NOMO-1 treated with dmso at 0.1 percent for 144 hours (cell line): ENCODE measurements around the gene ENTHD1.
A peak's percentile ranks its signal among the peaks of the same experiment; 100 is the strongest.
"Not testable (repeated sequence)": the region's sequence is repeated elsewhere in the genome, so short reads cannot be mapped to it uniquely, and the experiment has no call there.

Experiments
- DNase-seq: peaks from one replicate; lab custom pipeline; 2025; ENCODE audit not compliant: unreplicated experiment; lab: John Stamatoyannopoulos, UW

ENTHD1 gene

GRCh38 chr22:39851606-39852315, 41.8 kb downstream of the ENTHD1 start:
- DNase-seq = no peak

- DNase-seq = no peak
These were observed 46.1 kb downstream of the ENTHD1 start for GRCh38 chr22:39847477-39847876.

DNA sequence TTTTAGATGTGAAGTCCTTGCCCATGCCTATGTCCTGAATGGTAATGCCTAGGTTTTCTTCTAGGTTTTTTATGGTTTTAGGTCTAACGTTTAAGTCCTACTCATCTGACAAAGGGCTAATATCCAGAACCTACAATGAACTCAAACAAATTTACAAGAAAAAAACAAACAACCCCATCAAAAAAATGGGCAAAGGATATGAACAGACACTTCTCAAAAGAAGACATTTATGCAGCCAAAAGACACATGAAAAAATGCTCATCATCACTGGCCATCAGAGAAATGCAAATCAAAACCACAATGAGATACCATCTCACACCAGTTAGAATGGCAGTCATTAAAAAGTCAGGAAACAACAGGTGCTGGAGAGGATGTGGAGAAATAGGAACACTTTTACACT, 47.0 kb downstream of the ENTHD1 start:
- not testable (repeated sequence) for DNase-seq

DNA sequence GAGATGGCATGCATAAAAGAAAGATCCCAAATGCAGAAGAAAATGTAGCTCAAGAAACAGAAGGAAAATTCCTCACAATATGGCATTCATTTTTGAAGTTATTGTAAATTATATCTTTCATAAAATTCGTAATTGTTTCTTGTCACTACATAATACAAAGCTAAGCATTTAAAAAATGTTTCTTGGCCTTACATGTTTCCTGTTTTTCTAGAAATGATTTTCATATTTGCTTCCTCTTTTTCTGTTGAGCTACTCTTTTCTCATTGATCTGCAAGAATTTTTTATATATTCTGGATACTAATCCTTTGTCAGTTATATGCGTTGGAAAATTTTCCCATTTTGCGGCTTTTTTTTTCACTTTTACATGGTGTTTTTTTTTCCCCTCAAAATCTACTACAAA, 48.0 kb downstream of the ENTHD1 start:
- DNase-seq = no peak

DNA sequence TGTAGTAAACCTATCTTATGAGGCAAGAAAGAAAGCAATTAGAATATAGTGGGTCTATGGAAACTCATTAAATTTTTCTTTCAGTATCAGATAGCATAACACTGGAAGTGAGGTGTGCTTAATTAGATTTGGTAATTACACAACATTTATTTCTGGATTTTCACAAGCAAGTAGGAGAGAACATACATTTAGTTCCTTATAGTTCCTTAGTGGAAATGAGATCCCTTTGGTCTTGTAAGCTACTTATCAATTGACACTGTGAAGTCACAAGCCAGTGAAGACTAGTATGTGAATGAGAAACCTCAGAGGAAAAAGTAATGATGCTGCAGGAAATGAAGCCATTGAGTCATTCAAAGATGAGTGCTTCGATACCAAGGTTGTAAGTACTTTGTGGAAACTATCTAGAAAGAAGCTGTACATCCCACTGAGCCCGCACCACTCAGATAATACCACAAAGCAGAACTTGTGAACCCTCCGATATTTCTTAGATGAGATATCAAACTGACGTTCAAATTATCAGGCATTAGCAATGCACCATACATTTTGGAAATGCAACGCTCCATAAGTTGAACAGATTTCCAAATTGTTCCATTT, 53.5 kb downstream of the ENTHD1 start:
- peak; percentile 7 for DNase-seq

DNA sequence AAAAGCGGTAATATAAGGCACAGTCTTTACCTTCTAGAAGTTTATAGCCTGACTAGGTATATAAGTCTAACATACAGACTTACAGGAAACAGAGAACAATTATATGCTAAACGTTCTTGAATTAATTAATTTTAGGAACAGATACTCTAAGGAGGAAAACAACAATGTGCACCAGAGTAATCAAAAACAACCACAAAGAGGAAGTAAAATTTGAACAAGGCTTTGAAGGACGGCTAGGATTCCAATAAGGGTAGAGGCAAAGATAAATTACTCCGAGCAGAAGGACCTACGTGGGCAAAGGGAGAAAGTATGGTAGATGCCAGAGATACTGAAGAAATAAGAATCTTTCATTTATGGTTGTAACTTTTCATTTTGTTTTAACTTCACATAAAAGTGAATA, 54.4 kb downstream of the ENTHD1 start:
- peak; percentile 30 for DNase-seq

DNA sequence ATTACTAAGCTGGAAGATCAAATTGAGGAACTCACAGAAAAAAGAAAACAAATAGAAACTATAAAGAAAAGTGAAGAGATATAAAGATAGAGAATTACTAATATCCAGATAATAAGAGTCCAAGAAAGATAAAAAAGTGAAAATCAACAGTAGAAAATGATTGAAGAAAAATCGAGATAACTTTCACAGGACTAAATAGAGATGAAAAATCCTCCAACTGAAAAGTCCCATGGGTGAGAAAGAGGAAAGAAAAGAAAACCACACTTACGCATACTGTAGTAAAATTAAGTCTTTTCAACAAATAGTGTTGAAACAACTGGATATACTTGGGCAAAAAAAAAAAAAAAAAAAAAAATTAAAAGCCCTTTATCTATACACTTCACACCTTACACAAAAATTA, 60.0 kb downstream of the ENTHD1 start:
- DNase-seq = no peak

DNA sequence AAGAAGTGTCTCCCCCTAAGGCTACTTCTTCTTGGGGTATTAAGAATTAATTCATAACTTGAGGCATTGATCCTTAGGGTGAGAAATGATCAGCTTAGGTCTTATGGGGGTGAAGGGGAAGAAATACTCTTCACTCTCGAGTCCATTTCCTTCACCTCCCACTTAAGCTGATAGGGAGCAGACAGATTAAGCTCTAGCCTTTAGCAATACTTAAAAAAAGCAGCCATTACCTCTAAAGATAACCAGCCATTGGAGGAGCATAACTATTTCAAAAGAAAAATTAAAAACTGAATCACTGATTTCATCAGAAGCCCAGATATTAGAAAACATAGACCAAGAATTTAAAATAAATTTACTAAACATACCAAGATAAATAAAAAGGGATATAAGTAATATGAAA, 60.5 kb downstream of the ENTHD1 start:
- DNase-seq = no peak

GRCh38 chr22:39832627-39833074, 60.9 kb downstream of the ENTHD1 start:
- DNase-seq = no peak

DNA sequence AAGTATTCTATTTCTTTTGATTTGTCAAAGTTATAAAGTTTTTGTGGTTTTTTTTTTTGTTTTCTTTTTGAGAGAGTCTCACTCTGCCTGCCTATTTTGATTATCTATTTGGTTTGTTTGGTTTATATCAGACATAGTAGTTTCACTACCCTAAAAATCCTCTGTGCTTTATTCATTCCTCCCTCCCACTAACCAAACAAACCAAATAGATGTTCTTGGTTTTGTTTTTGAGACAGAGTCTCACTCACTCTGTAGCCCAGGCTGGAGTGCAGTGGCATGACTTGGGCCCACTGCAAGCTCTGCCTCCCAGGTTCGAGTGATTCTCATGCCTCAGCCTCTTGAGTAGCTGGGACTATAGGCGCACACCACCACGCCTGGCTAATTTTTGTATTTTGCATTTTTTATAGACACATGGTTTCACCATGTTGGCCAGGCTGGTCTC, 67.9 kb downstream of the ENTHD1 start:
- no peak for DNase-seq

- no peak for DNase-seq
These were observed 72.6 kb downstream of the ENTHD1 start for GRCh38 chr22:39821008-39821407.

DNA sequence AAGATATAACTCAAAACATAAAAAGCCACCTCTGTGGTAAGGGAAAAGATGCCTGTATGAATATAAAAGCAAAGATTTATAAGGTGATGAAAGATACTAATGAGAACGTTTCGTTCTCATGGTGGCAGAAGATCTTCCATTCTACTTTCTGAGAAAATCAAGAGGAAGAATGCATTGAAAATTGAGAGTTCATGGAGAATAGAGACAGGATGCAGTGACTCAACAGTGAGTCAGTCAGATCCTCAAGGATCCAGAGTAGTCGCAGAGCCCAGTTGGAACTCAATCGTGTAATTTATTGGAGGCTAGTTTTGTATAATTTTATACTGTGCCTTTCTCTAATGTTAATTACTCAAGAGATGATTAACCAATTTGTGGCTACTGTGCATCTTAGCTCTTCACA, 73.3 kb downstream of the ENTHD1 start:
- no peak for DNase-seq

- no peak for DNase-seq
These were observed 74.1 kb downstream of the ENTHD1 start for GRCh38 chr22:39819429-39819828.

DNA sequence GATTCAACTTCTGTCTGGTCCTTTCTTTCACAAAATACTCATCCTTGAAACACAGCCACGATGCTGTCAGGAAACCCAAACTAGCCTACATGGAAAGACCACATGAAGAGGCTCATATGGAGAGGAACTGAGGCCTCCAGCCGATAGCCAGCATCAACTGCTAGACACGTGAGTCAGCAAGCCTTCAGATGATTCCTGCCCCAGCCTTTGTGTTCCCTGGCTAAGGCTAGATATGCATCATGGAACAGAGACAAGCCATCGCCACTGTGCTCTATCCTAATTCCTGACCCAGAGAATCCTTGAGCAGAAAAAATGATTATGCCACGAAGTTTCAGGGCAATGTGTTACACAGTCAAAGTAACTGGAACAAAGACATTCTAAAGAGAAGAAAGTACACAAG, 75.5 kb downstream of the ENTHD1 start:
- no peak for DNase-seq

DNA sequence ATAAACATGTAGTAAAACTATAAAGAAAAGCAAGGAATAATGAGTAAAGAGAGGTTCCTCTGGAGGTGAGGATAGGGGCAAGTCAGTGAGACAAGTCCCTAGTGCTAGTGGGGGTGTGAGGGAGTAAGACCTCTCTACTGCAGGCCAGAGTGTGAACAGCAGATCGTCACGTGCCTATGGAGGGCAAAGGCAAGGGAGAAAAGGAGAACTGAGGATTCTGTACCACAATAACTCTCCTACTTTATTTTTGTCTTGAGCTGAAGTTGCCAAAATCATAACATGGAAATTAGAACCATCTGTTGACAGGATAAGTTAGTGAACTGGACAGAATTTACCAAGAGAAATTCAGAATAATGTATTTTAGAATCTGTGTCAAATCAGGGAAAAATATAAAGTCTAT, 77.6 kb downstream of the ENTHD1 start:
- peak; percentile 73 for DNase-seq

DNA sequence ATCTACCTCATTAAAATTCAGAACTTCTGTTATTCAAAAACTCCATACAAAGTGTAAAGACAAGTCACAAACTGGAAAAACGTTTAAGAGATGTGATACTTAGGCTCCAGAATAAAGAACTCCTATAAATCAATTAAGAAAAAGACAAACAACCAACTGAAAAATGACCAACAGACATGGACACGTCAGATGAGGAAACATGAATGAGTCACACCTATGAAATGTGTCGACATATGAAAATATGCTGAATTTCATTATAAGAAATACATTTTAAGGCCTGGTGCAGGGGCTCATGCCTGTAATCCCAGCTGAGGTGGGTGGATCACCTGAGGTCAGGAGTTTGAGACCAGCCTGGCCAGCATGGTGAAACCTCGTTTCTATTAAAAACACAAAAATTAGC, 78.7 kb downstream of the ENTHD1 start:
- DNase-seq = peak; percentile 21

DNA sequence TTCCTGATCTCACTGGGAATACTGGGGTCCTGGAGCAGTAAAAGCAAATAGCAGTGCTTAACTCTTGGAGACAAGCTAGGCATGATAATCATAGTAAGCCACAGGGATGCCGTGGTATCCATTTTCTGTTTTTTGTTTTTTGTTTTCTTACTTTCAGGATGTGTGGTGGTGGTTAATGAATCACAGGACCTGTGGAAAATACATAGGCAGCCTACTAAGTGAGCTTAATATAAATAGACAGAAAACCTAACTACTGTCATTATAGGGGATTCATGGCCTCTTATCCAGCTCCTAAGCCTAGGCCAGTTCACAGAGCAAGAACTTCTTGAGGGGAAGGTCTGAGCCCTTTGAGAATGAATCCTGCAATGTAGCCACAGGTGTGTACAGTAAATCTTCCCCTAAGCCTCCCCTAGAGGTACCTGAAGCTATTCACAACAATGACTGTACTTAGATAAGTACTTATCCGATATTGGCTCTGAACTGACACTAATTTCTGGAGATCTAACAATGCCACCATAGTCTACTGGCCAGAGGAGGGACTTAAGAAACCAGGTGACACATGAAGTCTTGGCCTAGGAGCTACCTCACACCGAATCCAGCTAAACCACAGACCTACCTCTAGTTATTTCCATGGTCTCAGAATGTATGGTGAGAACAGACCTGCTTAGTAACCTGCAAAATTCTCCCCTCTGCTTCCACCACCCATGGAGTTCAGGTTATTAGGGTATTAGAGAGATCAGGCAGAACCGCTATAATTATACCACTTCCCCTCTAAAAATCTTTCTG, 83.6 kb downstream of the ENTHD1 start:
- no peak for DNase-seq

GRCh38 chr22:39808081-39808480, 85.5 kb downstream of the ENTHD1 start:
- no peak for DNase-seq

- DNase-seq = peak; percentile 17
These were observed 87.5 kb downstream of the ENTHD1 start for GRCh38 chr22:39806109-39806508.

GRCh38 chr22:39805117-39805516, 88.4 kb downstream of the ENTHD1 start:
- no peak for DNase-seq

DNA sequence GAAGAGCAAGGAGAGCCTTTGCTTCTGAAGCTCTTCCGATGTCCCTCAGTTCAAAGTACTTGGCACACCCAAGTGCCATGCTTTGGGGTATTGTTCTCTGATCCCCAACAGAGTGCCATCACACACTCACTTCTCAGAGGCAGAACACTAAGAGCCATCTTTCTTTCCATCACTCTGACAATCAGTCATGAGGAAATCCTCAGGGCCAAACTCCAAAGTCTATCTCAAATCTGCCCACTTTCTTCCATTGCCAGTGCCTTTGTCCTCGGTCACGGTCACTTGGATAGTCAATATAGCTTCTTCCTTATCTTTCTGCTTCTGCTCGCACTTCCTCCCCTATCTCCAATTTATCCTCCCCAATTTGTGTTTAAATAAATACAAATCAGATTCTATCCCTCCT, 90.9 kb downstream of the ENTHD1 start:
- DNase-seq = no peak
